Fibroblast of lung (primary cell): Measurements from ENCODE around the gene ZFP36L1. TPM values are rescaled to one million over a fixed set of nuclear protein-coding genes. Genes with fewer than 3 reads are reported as not detected.

Experiments
- DNase-seq, 2 donors: peaks; one replicate each; pipeline versions ENCODE4 v3.0.0 to v3.0.0-alpha.2; 2010; ENCODE audit warnings: low read depth in 2 of 2
- H2AFZ ChIP-seq: 2 replicates; pipeline ENCODE4 v1.5.1; 2012; ENCODE audit warnings: low read length, control low read depth, inconsistent platforms
- H3K27ac ChIP-seq: 2 replicates; pipeline ENCODE4 v1.5.1; 2011; ENCODE audit warnings: low read length, control low read depth; ENCODE audit not compliant: insufficient read depth
- H3K27me3 ChIP-seq: 2 replicates; pipeline ENCODE4 v1.5.1; 2011; ENCODE audit warnings: mild to moderate bottlenecking, low read length; ENCODE audit not compliant: control insufficient read depth, insufficient read depth
- H3K36me3 ChIP-seq: 2 replicates; pipeline ENCODE4 v1.5.1; 2011; ENCODE audit warnings: low read length; ENCODE audit not compliant: control insufficient read depth, insufficient read depth
- H3K4me1 ChIP-seq: 2 replicates; pipeline ENCODE4 v1.5.1; 2011; ENCODE audit warnings: low read length; ENCODE audit not compliant: control insufficient read depth, insufficient read depth; ENCODE audit errors: extremely low read depth
- H3K4me2 ChIP-seq: 2 replicates; pipeline ENCODE4 v1.5.1; 2011; ENCODE audit warnings: low read length, control low read depth; ENCODE audit not compliant: insufficient read depth; ENCODE audit errors: extremely low read depth
- H3K4me3 ChIP-seq, 4 experiments: fragments of 200-600 bp in 1 of 4; sonication (generic) in 1 of 4; replicated peaks in 1 of 4; 2 replicates each; pipeline ENCODE4 v1.5.1; 2011 to 2016; ENCODE audit warnings: low read length in 4 of 4, low read depth in 3 of 4, mild to moderate bottlenecking in 3 of 4, control low read depth in 2 of 4, inconsistent platforms in 1 of 4, mixed read lengths in 1 of 4; ENCODE audit not compliant: insufficient read depth in 1 of 4; ENCODE audit errors: control extremely low read depth in 1 of 4
- H3K79me2 ChIP-seq: 2 replicates; pipeline ENCODE4 v1.5.1; 2012; ENCODE audit warnings: mild to moderate bottlenecking, low read length, inconsistent platforms; ENCODE audit not compliant: control insufficient read depth, insufficient read depth
- H3K9ac ChIP-seq: 2 replicates; pipeline ENCODE4 v1.5.1; 2011; ENCODE audit warnings: mild to moderate bottlenecking, low read length, control low read depth; ENCODE audit not compliant: insufficient read depth
- H3K9me3 ChIP-seq: 2 replicates; pipeline ENCODE4 v1.5.1; 2012; ENCODE audit warnings: low read depth, low read length; ENCODE audit not compliant: control insufficient read depth, insufficient read depth
- H4K20me1 ChIP-seq: 2 replicates; pipeline ENCODE4 v1.5.1; 2011; ENCODE audit warnings: low read length; ENCODE audit not compliant: control insufficient read depth, insufficient read depth; ENCODE audit errors: extremely low read depth
- CTCF ChIP-seq, 2 donors: IDR thresholded peaks in 1 of 2; conservative IDR thresholded peaks in 1 of 2; 1 replicate in 1 of 2; 2 replicates in 1 of 2; pipeline ENCODE4 v1.5.1; 2011 to 2012; ENCODE audit warnings: low read length in 2 of 2, control low read depth in 1 of 2, inconsistent platforms in 1 of 2, low read depth in 1 of 2, mild to moderate bottlenecking in 1 of 2
- EZH2 ChIP-seq: IDR thresholded peaks from 2 replicates; pipeline ENCODE4 v1.5.1; 2012; ENCODE audit warnings: low read length, control low read depth, mild to moderate bottlenecking; ENCODE audit errors: missing control alignments
- polyA plus RNA-seq, 2 donors: library from polyadenylated mRNA; depleted of rRNA in 1 of 2; stranded (reverse) in 1 of 2; unstranded in 1 of 2; fragments of >200 nt; gene quantifications; 2 replicates each; pipeline ENCODE4 v1.2.1, GENCODE V29; 2011 to 2012; ENCODE audit warnings: missing spikeins in 1 of 2
- total RNA-seq: library from RNA; depleted of rRNA; stranded (reverse); fragments of >200 nt; gene quantifications from 2 replicates; pipeline ENCODE4 v1.2.1, GENCODE V29; 2014

ZFP36L1 gene
- total and polyA plus RNA-seq, 2 donors (not counting 1 experiment from before 2014, with no cell fraction given), result 22.0 to 41.7 TPM

- peak; percentile 96 for DNase-seq
- no peak for TF ChIP-seq CTCF (conservative IDR thresholded peaks at IDR 0.05 in 1 of 2, IDR thresholded peaks at IDR 0.05 in 1 of 2; ENCODE audit: low read depth in 1 of 2, low read length in 2 of 2)
- TF ChIP-seq EZH2, result no peak
- H3K27ac ChIP-seq, result peak overlapping the region; percentile 100
- H4K20me1 ChIP-seq, result no peaks in the 10 kb centered on the region
- no peaks in the 10 kb centered on the region for H3K27me3 ChIP-seq
- peaks cover 6% of the 10 kb centered on the region for H3K4me1 ChIP-seq
- no peak overlapping the region for H2AFZ ChIP-seq
- H3K79me2 ChIP-seq, result peaks cover 32% of the 10 kb centered on the region
- H3K4me3 ChIP-seq, result peak overlapping the region; percentile 58 to 100 (median 70)
- H3K36me3 ChIP-seq, result peaks cover under 1% of the 10 kb centered on the region
- H3K9me3 ChIP-seq, result no peaks in the 10 kb centered on the region
- peak overlapping the region; percentile 98 for H3K4me2 ChIP-seq
- peak overlapping the region; percentile 97 for H3K9ac ChIP-seq
Measured at GRCh38 chr14:68794851-68795596, 2.2 kb upstream of the ZFP36L1 start.

- H2AFZ ChIP-seq, result no peak overlapping the region
Measured at GRCh38 chr14:68794130-68794850, 1.4 kb upstream of the ZFP36L1 start.

More at GRCh38 chr14:68794130-68794850, 1.4 kb upstream of the ZFP36L1 start:
- Histone ChIP-seq H3K27ac (peak overlapping the region; percentile 100), H4K20me1 (no peaks in the 10 kb centered on the region), H3K9ac (peak overlapping the region; percentile 87), H3K79me2 (peaks cover 40% of the 10 kb centered on the region), H3K36me3 (peaks cover 8% of the 10 kb centered on the region), H3K4me3 (peak overlapping the region; percentile 58 to 100 (median 70)), H3K27me3 (no peaks in the 10 kb centered on the region), H3K4me2 (peak overlapping the region; percentile 98), H3K9me3 (no peaks in the 10 kb centered on the region), H3K4me1 (peaks cover 6% of the 10 kb centered on the region)
- no peak for TF ChIP-seq CTCF (conservative IDR thresholded peaks at IDR 0.05 in 1 of 2, IDR thresholded peaks at IDR 0.05 in 1 of 2; ENCODE audit: low read depth in 1 of 2, low read length in 2 of 2)
- no peak for TF ChIP-seq EZH2
- DNase-seq, result peak; percentile 94 to 96
